HG02885 (cell line): ENCODE data around the gene TRO.

Experiments
- ATAC-seq: cut with Tn5 transposase; IDR thresholded peaks from one replicate; pipeline ENCODE4 v1.9.1; 2021; ENCODE audit warnings: mild to moderate bottlenecking; ENCODE audit not compliant: unreplicated experiment, poor library complexity

TRO gene, protein sequence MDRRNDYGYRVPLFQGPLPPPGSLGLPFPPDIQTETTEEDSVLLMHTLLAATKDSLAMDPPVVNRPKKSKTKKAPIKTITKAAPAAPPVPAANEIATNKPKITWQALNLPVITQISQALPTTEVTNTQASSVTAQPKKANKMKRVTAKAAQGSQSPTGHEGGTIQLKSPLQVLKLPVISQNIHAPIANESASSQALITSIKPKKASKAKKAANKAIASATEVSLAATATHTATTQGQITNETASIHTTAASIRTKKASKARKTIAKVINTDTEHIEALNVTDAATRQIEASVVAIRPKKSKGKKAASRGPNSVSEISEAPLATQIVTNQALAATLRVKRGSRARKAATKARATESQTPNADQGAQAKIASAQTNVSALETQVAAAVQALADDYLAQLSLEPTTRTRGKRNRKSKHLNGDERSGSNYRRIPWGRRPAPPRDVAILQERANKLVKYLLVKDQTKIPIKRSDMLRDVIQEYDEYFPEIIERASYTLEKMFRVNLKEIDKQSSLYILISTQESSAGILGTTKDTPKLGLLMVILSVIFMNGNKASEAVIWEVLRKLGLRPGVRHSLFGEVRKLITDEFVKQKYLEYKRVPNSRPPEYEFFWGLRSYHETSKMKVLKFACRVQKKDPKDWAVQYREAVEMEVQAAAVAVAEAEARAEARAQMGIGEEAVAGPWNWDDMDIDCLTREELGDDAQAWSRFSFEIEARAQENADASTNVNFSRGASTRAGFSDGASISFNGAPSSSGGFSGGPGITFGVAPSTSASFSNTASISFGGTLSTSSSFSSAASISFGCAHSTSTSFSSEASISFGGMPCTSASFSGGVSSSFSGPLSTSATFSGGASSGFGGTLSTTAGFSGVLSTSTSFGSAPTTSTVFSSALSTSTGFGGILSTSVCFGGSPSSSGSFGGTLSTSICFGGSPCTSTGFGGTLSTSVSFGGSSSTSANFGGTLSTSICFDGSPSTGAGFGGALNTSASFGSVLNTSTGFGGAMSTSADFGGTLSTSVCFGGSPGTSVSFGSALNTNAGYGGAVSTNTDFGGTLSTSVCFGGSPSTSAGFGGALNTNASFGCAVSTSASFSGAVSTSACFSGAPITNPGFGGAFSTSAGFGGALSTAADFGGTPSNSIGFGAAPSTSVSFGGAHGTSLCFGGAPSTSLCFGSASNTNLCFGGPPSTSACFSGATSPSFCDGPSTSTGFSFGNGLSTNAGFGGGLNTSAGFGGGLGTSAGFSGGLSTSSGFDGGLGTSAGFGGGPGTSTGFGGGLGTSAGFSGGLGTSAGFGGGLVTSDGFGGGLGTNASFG (N-terminal part only)

DNA sequence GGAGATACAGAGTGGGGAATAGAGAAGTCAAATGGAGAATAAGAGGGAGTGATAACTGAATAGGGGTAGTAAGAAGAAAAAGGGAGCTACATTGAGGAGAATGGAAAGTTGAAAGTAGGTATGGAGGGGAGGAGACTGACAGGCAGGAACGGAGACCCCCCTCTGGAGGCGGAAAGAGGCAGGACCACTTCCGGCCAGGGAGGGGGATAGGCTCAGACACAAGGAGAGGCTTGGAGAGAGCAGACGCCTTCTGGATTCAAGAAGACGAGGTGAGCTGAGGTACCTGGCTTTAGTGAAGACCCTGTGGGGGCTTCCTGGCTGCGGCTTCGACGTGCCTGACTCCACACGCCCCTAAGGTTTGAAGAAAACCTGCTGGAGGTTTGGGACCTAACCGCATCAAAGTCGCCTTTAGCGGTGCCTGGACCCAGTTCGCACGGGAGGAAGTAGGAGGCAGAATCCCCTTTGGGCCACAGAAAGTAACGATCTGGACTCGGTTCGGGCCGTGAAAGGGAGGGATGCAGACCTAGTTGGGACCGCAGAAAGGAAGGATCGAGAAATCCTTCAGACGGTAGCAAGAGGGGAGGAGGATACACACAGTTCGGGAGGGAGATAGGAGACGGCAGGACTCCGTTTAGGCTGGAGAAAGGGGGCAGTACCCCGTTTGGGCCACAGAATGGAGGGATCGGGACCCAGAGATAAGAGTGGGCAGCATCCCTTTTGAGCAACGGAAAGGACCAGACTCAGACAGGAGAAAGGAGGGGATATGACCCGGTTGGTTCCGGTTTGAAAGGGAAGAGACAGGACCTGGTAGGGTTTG, at the start of gene TRO:
TRO (plus strand) TSS at position 215 of the 817 bp plus-strand sequence. CDS start 1,423 bp downstream, outside the sequence.
- no peak for ATAC-seq

DNA sequence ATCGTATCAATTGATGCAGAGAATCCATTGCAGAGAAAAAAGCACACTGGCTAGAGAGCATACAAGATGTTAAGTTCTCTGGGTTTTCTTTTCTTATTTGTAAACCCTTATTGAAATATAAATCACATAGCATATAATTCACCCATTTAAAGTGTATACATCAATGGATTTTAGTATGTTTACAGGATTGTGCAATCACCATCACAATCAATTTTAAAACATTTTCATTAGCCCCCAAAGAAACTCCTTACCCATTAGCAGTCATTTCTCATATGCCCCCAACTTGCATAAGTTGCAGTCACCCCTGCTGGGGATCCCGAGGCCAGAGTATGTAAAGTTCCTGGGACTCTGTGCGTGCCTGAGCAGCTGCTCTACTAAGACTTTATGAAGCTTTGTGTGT, 34.9 kb upstream of the TRO start:
- no peak for ATAC-seq

DNA sequence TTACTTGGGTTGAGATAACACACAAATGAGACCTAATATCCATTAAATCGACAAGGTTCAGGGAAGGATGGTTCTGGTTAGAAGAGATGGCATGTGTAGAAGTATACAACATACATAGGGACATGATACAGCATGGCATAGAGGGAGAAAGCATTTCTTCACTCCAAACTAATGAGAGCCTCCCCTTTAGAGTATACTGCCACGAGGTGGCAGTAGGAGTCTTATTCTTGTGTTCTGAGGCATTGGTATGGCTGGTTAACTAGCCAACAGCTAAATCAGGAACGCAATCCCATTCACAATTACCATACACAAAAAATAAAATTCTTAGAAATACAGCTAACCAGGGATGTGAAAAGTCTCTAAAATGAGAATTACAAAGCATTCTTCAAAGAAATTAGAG, 29.1 kb upstream of the TRO start:
- no peak for ATAC-seq

DNA sequence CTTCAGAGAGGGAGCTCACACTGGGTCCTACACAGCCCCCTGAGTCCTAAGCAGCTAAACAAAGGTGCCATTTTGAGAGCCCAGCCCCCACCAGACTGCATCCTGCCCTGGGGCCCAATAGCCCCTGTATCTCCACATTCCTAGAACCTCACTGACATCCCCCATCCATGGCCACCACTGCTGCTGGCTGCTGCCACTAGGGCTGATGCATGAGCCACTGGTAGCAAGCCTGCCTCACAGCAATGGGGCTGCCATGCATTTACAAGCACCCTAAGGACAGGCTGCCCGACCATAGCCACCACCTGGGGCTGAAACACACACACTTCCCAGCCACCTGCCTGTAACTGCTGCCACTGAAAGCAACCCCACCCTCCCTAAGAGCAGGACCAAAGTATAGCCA, 26.5 kb upstream of the TRO start:
- no peak for ATAC-seq

DNA sequence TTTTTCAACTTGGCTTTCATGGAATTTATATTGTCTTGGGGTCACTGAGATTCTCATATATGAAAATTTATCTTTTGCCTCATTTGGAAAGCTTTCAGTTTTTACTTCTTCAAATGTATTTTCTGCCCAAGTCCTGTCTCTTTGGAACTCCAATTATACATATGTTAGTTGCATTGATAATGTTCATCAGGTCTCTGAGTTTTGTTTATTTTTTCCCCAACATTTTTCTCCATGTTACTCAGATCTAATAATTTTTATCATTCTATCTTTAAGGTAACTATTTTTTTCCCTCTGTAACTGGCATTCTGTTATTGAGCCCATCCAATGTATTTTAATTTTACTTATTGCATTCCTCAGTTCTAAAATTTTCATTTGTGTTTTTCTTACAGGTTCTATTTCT, 10.7 kb upstream of the TRO start:
- no peak for ATAC-seq

DNA sequence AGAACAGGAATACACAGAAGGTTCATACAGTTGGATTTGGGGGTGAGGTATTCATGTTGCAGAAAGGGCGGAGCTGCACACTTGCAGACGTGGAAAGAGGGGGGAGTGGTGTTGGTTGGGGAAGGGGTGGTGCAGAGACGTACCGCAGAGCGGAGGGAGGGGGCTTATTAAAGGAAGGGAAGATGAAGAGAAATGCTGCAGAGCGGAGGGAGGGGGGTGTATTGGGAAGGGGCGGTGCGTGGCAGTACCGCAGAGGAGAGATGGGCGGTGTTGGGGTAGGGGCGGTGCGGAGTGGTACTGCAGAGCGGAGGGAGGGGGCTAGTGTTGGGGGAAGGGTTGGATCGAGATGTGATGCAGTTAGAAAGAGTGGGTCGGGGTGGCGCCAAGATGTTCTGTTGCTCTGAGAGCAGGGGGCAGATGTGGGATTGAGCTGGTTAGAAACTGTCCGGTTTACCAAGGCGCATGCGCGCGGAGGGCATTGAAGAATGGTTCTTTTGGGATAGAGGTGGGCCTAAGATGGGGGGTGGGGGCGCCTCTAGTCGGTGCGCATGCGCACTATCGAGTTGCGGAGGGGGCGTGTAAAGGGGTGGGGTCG, 900 bp downstream of the TRO start:
- no peak for ATAC-seq

DNA sequence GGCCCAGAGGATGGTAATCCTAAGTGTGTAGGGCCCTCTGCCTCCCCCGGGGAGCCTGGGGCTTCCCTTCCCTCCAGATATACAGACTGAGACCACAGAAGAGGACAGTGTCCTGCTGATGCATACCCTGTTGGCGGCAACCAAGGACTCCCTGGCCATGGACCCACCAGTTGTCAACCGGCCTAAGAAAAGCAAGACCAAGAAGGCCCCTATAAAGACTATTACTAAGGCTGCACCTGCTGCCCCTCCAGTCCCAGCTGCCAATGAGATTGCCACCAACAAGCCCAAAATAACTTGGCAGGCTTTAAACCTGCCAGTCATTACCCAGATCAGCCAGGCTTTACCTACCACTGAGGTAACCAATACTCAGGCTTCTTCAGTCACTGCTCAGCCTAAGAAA, 1.9 kb downstream of the TRO start:
- no peak for ATAC-seq

DNA sequence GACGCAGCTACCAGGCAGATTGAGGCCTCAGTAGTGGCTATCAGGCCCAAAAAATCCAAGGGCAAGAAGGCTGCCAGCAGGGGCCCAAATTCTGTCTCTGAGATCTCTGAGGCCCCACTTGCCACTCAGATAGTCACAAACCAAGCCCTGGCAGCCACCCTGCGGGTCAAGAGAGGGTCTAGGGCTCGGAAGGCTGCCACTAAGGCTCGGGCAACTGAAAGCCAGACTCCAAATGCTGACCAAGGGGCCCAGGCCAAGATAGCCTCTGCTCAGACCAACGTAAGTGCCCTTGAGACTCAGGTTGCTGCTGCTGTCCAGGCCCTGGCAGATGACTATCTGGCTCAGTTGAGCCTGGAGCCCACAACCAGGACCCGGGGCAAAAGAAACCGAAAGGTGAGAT, 2.8 kb downstream of the TRO start:
- no peak for ATAC-seq

DNA sequence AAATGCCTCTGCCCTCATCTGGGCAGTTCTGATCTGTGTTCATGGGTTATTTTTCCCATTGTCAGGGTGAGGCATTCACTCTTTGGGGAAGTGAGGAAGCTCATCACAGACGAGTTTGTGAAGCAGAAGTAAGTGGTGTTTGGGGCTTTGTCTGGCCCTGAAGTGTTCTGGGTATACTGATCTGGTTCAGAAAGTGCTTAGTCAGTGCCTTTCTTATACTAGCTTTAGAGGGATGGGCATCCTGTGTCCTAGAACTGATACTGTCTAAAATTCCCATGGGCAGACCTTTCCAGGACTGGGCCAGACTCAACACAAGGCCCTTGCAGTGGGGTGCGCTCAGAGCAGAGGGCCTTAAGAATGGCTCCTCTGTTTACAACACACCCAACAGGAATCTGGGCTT, 6.4 kb downstream of the TRO start:
- no peak for ATAC-seq

DNA sequence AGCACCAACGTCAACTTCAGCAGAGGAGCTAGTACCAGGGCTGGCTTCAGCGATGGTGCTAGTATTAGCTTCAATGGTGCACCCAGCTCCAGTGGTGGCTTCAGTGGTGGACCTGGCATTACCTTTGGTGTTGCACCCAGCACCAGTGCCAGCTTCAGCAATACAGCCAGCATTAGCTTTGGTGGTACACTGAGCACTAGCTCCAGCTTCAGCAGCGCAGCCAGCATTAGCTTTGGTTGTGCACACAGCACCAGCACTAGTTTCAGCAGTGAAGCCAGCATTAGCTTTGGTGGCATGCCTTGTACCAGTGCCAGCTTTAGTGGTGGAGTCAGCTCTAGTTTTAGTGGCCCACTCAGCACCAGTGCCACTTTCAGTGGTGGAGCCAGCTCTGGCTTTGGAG, 8.3 kb downstream of the TRO start:
- ATAC-seq, result no peak

DNA sequence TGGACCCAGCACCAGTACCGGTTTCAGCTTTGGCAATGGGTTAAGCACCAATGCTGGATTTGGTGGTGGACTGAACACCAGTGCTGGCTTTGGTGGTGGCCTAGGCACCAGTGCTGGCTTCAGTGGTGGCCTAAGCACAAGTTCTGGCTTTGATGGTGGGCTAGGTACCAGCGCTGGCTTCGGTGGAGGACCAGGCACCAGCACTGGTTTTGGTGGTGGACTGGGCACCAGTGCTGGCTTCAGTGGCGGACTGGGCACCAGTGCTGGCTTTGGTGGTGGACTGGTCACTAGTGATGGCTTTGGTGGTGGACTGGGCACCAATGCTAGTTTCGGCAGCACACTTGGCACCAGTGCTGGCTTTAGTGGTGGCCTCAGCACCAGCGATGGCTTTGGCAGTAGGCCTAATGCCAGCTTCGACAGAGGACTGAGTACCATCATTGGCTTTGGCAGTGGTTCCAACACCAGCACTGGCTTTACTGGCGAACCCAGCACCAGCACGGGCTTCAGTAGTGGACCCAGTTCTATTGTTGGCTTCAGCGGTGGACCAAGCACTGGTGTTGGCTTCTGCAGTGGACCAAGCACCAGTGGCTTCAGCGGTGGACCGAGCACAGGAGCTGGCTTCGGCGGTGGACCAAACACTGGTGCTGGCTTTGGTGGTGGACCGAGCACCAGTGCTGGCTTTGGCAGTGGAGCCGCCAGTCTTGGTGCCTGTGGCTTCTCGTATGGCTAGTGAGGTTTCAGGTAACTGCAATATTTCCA, 9.8 kb downstream of the TRO start:
- no peak for ATAC-seq

DNA sequence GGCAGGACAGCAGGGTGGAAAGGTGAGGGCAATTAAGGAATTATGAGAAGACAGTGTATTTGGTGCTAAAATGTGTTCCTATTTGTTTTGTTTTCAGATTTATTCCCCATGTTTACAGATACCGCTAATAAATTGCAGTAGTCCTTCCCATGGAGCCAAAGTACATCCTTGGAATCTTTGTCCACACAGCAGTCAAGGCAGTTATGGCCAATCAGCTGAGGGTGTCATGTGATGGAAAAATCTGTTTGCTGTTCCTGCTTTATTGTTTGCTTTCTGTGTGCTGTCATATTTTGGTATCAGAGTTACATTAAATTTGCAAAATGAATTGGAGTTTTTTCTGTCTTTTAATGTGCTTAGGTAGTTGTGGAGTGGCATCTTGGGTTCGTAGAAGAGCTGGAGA, 10.5 kb downstream of the TRO start:
- no peak for ATAC-seq

DNA sequence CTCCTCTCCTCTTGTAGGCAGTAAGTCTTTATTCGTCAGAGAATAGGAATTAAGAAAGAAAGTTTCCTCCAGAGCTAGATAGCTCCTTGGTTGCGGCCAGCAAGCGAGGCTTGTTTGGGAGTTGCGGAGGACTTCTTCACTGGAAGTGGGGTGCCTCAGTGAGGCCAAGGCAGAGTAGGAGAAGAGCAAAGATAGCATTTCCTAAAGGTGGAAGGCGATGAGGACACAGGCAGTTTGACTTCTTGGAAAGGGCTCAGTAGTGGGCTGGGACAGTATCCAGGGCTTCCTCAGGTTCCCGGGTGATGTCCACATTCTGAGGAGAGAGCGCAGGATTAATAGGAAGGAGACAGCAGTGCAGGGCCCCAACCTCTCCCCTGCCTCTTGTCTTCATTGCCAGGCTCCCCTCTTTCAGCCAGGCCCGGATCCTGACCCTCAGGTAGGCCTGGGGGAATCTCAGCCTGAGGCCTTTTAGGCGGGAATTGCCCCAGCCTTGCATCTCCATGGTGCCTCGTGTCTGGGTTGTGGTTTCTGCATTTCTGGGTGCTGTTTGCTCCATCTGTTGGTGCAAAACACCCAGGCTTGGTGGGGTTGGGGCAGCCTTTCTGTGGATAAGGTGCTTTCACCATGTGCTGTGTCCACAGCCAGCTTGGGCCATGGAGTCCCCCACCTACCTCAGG, 12.7 kb downstream of the TRO start:
- no peak for ATAC-seq

DNA sequence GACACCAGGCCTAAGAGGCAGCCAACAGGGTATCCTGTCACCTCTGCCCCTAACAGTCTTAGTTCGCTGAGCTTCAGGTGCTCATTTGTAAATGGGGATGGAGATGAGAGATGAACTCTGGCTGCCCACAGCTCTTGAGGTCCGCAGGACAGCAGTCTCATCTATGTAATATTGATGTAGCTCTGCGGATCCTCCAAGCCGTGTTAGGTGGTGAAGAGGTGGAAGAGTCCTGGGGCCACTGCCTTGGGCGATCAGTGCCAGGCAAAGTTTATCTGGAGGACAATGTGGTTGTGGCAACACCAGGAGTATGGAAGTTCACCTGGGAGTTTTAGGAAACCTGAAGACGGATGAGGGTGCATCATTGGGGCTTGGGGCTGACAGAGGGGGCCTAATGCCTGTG, 13.4 kb downstream of the TRO start:
- ATAC-seq, result no peak

DNA sequence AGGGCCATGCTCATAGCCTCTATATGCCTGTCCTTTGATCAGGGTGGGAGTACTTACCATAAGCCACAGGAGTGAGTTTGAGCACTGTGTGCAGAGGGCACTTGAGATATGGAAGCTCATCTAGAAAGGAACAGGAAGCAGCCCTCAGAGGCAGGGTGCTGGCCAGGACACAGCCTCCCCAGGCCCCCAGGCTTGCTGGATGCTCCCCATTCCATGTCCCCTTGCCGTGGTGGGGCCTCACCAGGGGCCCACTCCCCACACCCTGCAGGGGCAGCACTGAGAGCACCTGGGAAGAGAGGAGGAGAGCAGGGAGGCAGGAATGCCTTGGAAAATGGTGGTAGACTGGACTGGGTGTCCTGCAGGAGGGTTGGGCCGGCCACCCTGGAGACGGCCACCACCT, 14.3 kb downstream of the TRO start:
- no peak for ATAC-seq

DNA sequence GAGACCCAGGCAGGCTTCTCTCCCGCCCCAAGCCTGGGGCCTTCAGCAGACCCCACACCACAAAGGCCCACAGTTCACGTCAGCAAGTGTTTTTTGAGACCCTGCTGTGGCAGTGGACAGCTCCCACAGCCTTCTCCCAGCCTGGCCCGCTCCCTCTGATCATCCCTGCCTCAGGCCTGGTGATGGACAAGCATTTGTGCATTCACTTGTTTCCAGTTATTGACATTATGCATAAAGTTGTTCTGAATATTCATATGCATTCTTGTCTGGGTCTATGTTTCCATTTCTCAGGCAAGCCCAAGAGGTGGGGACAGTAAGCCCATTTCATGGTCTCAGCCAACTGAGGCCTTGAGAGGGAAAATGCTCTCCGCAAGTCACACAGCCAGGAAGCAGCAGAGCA, 14.7 kb downstream of the TRO start:
- no peak for ATAC-seq

DNA sequence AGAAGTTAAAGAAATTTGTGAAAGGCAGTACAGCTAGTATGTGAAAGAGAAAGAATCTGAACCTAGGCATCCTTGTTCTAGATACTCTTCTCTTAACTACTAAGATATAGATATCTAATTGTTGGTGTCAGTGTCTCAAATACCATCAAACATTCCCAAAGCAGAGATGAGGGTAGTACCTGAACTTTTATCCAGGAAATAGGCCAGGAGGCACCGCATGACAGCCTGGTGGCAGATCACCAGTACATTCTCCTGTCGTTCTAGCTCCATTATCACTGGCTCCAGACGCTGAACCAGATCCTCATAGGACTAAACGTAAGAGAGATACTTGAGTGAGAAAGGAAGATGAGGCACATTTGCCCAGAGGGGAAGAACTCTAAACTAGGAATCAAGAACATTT, 16.8 kb downstream of the TRO start:
- ATAC-seq, result no peak

DNA sequence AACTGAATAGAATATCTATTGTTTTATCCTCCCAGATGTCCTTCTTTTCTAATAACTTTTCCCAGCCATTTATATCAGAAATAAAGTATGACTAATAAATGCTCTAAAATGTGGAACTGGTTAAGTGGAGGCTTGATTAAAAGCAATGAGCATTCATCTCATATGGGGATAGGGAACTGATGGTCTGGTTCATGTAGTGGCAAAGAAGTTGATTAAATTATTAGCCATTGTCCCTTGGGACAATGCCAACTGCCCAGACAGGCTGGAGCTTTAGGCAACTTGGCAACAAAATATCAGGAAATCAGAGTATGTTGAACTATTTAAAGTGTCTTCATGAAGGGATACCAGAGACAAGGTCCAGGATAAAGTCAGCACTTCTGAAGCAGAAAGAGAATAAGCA, 24.2 kb downstream of the TRO start:
- no peak for ATAC-seq
